ENCODE results near the gene VAMP8. TPM values are rescaled to one million over a fixed set of nuclear protein-coding genes. Genes with fewer than 3 reads are reported as not detected.
A peak's percentile ranks its signal among the peaks of the same experiment; 100 is the strongest.

The VAMP8 gene
- total RNA-seq, 1 donor from 2014 or later = 10.0 TPM

GRCh38 chr2:85545780-85546240, 31.6 kb upstream of the VAMP8 start:
- no peak for TF ChIP-seq CTCF (IDR thresholded peaks at IDR 0.05)
- Histone ChIP-seq H3K27ac (peak overlapping the region in 1 of 2 donors; percentile 26), H3K4me1 (peaks cover 0 to 25% of the 10 kb centered on the region in 2 donors), H3K36me3 (peaks cover 49 to 66% of the 10 kb centered on the region in 2 donors), H3K27me3 (no peaks in the 10 kb centered on the region), H3K9me3 (no peaks in the 10 kb centered on the region), H3K4me3 (no peak overlapping the region)
- DNase-seq (ENCODE audit: low spot score in 2 of 2) = no peak
- intact Hi-C loops (cut with DNase I) = no loop called here

DNA sequence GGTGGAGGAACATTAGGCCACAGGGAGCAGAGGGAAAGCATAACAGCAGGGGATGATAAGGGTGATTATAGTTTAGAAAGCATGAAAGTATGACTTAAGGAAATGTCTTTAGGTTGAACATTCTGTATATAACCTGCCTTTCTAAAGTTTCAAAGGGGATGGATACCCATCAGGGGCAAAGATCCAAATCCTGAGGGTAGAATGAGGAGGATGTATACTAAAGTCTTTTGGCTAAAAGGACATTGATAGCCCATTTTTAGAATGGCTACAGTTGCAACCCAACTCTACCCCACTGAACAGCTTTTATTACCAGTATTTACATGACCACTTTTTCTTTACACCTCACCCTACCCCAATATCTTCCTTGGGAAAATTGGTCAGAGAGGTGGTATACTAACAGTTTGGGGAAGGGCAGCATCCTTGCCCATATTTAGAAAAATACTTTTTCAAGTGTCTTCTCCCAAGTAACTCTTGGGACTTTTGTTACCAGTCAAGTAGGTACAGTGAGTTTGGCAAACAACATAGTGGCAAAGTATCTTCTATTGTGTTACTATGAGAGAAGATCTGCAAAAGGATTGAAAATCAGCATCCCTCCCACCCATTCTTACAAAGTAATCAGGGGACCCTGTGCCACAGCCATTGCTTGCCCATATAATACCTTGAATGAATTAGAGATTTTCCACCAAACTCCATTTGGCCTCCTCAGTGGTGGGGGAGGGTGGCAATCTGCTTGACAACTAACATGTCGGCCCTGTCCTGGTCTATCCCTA, 30.1 kb upstream of the VAMP8 start:
- Histone ChIP-seq H3K36me3 (peaks cover 44 to 60% of the 10 kb centered on the region in 2 donors), H3K4me3 (no peak overlapping the region), H3K4me1 (peaks cover 0 to 14% of the 10 kb centered on the region in 2 donors), H3K27ac (no peak overlapping the region), H3K27me3 (no peaks in the 10 kb centered on the region), H3K9me3 (no peaks in the 10 kb centered on the region)
- intact Hi-C loops (cut with DNase I) = no loop called here
- TF ChIP-seq CTCF (IDR thresholded peaks at IDR 0.05) = no peak
- DNase-seq (ENCODE audit: low spot score in 2 of 2) = no peak

- Histone ChIP-seq H3K27me3 (no peaks in the 10 kb centered on the region), H3K9me3 (no peaks in the 10 kb centered on the region), H3K4me1 (peaks cover 0 to 7% of the 10 kb centered on the region in 2 donors), H3K36me3 (peaks cover 45 to 60% of the 10 kb centered on the region in 2 donors), H3K27ac (no peak overlapping the region), H3K4me3 (no peak overlapping the region)
- intact Hi-C loops (cut with DNase I) = no loop called here
- no peak for DNase-seq (ENCODE audit: low spot score in 2 of 2)
- no peak for TF ChIP-seq CTCF (IDR thresholded peaks at IDR 0.05)
Measured at GRCh38 chr2:85547859-85548607, 29.4 kb upstream of the VAMP8 start.

- Histone ChIP-seq H3K27me3 (no peaks in the 10 kb centered on the region), H3K4me1 (peaks cover 0 to 5% of the 10 kb centered on the region in 2 donors), H3K36me3 (peaks cover 44 to 60% of the 10 kb centered on the region in 2 donors), H3K4me3 (no peak overlapping the region), H3K27ac (no peak overlapping the region), H3K9me3 (no peaks in the 10 kb centered on the region)
- DNase-seq (ENCODE audit: low spot score in 2 of 2) = no peak
- no peak for TF ChIP-seq CTCF (IDR thresholded peaks at IDR 0.05)
- intact Hi-C loops (cut with DNase I) = no loop called here
Measured at GRCh38 chr2:85548608-85548900, 28.8 kb upstream of the VAMP8 start.

- intact Hi-C loops (cut with DNase I) = no loop called here
- no peak overlapping the region for H3K27ac ChIP-seq
Measured at GRCh38 chr2:85549095-85549494, 28.3 kb upstream of the VAMP8 start.

More at GRCh38 chr2:85549095-85549494, 28.3 kb upstream of the VAMP8 start:
- Histone ChIP-seq H3K4me1 (peaks cover 0 to 5% of the 10 kb centered on the region in 2 donors), H3K36me3 (peaks cover 42 to 60% of the 10 kb centered on the region in 2 donors), H3K4me3 (no peak overlapping the region), H3K9me3 (no peaks in the 10 kb centered on the region), H3K27me3 (no peaks in the 10 kb centered on the region)
- TF ChIP-seq CTCF (IDR thresholded peaks at IDR 0.05) = no peak
- no peak for DNase-seq (ENCODE audit: low spot score in 2 of 2)

Measured in ascending aorta (tissue), 2 donors.